ENCODE results near the gene VEGFB. TPM values are rescaled to one million over a fixed set of nuclear protein-coding genes. Genes with fewer than 3 reads are reported as not detected.

VEGFB gene
- total RNA-seq, 1 donor from 2014 or later, result 104 TPM

DNA sequence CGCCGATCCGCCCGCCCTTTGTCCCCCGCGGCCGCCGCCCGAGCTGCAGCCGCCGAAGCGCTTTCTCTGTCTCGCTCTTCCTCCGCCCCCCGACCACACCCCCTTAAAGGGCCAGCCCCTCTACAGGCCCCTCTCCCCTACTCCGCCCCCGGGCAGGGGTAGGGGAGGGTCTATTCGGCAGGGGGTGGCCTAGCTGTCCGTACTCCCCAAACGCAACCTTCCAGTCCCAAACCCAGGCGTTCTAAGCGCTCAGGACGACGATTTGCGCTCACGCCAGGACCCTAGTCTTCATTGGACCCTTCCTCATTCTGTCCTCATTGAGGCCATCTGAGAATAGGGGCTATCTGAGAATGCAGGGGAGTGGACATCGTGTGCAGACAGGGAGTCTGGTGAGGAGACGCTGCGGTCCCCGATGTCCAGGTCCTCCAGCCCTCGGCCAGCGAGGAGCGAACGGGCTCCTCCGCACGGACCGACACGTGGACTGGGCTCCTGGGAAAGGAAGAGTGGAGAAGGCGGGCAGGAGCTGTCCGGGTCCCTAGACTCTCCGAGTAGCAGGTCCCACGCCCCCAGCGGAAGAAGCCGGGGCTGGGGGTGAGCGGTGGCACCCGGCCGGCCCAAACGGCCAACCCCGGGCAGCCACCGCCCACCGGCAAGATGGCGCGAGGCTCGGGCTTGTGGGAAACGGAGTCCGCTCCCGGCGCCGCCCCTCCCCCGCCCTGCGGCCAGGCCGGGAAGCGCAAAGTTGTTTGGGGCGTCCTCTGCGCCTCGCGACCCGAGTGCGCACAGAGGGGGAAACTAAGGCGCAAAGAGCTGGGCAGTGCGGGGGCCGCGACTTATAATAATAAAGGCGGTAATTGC is 12.7 kb downstream of the VEGFB start, which contains the start of gene PPP1R14B:
Gene PPP1R14B, minus strand, starts transcription at position 73 of the 858 bp plus-strand sequence. CDS start 270 bp downstream, outside the sequence.
- peak; percentile 82 for DNase-seq (ENCODE audit: low spot score)

DNA sequence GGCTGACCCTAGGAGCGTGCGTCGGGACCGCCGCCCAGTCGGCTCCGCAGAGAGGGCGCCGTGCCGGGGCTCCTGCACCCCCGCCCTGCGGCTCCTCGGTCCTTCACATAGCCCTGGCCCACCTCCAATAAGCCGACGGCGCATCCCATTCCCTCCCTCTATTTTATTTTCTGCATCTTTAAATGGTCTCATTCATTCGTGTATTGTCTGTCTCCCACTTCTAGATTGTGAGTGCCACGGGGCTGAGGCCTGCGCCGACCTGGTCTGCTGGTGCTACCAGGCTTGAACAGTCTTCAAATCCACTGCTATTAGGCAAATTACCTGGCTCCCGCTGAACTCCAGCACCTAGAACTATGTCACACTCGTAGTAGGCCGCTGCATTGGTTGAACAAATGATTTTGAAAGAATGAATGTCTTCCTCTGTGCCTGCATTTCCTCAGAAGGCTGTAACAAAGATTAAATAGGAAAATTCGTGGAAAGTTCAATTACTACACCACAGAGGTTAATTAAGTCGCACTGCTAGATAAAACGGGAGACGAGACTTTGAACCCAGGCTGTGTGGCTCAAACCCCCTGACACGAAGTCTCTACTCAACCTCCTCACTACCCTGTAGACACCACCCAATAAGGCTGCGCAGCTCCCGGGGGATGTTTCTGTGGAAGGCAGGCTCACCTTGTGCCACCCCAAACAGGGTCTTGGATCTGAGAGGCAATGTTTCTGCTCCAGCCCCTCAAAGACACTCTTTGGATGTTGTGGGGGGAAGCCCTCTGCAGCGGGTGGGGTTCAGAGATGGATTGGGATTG is 13.5 kb downstream of the VEGFB start:
- DNase-seq (ENCODE audit: low spot score), result no peak

DNA sequence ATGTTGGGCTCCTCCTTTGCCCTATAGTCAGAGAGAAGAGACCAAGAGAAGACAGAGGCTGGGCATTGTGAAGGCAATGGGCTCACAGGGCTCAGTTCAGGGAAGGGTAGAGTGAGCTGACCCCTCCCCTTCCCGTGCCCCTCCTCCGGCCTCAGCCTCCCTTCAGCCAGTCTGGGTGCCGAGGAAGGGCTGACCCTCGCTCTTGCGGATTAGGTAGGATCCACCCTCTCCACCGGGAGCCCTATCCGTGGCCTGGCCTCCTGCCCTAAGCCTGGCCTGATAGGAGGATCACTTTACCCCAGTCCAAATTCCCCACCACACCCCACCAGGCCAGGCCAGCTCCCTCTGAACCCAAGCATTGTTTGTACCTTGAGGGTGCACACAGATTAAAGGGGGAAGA is 14.2 kb downstream of the VEGFB start:
- no peak for DNase-seq (ENCODE audit: low spot score)

DNA sequence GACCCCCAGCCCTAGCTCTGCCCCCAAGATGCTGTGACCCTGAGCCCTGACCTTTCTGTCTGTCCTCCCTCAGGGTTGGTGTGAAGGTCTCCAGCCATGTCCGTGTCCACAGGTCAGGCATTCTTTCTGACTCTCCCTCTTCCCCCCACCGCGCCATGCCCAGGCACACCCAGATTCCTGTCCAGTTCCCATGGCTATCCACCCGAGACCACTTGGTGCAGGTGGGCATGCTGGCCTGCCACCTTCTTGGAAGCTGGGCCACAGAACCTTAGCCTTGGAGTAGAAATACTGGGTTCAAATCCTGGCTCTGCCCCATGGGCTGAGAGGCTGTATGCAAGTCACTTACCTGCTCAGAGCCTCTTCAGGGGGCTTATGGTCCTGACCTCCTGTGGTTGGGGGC is 14.7 kb downstream of the VEGFB start:
- no peak for DNase-seq (ENCODE audit: low spot score)

DNA sequence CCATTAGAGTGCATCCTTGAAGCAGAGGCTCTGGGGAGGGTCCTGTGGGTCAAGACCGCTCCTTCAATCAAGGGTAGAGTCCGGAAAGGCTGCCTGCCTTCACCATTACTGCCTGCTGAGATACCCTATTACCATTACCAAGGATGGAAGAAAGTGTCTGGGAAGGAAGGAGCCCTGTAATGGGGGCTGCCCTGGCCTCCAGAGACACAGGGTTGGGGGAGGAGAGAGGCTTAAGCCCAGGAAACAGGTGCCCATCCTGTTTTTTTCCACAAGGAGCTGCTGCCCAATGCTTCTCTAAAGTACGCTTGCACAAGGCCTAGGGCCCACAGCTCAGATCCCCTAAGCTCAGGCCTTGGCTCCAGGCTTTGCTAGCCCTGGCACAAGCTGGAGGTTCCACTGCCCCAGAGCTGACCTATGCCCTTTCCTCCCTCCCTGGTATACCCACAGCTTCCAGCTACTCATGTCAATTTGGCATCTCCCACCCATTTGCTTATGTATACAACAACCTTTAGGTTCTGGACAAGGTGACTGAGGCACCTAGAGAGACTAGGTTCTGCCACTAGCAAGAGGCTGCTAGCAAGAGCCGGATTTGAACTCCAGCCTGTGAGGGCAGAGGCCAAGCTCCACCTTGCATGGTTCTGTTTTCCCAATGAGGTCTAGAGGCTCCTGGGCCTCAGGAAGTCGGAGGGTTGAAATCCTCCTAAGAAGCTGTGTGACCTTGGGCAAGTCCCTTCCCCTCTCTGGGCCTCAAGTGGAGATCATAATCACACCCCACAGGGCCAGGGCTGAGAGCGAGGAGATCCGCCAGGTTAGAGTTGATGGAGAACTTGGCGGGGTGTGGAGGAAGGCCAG is 15.4 kb downstream of the VEGFB start:
- DNase-seq (ENCODE audit: low spot score), result no peak

DNA sequence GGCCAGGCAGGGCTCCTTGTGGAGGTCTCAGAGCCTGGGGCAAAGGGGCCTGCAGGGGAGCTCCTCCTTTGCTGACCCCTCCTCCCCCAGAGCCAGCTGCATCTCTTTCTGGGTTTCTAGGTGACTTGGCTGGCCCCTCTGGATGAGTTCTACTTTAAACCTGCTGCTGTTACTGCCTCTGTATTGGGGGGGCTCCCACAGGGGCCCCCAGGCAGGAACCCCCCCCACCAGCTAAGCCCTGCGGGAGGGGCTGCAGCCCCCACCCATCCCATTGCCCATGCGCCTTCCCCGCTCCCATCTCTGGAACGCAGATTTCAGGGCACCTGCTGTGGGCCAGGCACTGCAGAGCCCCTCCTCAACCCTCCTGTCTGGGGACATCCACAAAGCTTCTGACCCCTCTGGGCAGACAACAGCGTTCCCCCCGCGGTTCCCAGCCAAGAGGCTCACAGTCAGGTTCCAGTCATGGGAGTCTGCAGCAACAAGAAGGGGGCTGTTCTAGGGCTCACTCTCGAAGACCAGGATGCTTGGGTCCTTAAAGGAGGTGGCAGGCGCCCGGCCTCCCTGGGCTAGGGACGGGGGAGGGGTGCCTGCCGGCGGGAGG is 16.1 kb downstream of the VEGFB start:
- no peak for DNase-seq (ENCODE audit: low spot score)

DNA sequence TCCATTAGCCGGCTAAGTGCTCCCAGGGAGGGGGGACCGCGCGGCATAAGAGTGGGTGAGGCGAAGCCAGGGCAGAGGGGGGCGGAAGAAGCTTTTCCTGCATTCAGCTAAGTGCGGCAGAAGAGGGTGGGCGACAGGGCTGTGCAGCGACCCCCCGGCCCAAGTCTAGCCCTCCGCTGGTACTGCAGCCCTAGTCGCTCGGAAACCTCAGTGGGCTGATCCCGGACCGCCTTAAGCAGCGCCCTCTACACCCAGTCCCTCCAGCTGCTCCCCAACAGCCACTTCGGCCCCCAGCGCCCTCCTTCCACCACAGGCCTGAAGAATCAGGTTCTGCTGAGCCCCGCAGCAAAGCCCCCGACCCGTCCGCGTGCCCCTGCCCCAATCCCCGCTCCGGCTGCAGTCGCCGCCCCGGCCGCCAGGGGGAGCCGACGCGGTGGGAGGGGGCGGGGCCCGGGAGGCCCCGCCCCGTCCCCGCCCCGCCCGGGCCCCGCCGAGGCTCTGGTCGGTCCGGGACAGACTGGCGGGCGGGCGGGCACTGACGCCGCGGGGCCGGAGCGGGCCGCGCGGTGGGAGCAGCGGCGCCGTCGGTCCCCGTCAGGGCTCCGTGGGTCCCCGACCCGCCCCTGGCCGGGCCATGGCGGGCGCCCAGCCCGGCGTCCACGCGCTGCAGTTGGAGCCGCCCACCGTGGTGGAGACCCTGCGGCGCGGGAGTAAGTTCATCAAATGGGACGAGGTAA is 16.8 kb downstream of the VEGFB start, which contains the start of gene PLCB3:
Gene PLCB3, plus strand, starts transcription at position 515 of the 737 bp plus-strand sequence. Its CDS starts 120 bp downstream, at position 635.
- DNase-seq (ENCODE audit: low spot score), result no peak

DNA sequence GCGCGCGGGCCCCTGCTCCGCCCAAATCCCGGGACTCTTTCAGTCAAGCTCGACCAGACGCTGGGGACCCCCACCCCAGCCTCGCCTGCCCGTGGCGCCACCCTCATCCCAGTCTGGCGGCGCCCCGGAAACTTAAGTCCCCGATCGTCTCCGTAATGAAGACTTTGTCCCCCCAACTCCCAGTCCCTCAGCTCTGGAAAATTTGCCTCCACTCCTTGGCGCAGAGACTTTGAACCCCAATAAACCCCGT is 17.3 kb downstream of the VEGFB start:
- DNase-seq (ENCODE audit: low spot score), result no peak

DNA sequence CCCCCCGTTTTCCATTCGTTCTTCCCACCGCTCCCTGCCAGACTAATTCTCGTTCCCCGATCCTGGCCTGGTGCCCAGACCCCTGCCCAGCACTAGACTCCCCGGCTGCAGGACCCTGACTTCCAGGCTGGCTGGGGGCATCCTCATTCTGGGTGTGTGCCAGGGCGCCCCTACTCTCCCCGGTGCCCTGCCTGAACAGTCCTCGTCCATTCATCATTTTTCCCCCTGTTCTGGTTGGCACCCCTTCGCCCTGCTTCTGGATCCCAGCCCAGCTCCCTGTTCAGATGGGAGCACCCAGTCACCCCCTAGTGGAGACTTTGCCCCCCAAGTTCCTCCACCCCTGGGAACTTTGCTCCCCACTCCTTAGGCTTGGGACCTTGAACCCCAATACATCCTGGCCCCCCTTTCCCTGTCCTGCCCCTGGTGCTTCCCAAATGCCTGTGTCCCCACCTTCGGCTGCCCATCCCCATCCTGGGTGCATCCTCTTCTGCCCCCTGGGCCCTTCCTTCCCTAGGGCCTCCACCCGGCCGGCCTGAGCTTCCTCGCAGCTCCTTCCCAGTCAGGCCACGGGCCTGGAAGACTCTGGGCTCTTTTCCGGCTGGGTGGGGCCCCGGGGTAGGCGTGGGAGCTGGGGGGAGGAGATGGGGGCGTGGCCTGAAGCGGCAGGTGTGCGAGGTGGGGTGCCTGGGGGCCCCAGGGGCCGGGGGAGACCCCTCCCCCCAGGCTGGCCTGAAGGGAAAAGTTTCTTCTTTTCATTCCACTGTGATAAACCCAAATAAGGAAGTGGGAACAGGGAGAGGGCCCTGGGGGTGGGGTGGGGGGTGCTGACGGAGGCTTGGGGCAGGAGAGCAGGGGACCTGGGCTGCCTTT is 17.9 kb downstream of the VEGFB start:
- DNase-seq (ENCODE audit: low spot score), result no peak

DNA sequence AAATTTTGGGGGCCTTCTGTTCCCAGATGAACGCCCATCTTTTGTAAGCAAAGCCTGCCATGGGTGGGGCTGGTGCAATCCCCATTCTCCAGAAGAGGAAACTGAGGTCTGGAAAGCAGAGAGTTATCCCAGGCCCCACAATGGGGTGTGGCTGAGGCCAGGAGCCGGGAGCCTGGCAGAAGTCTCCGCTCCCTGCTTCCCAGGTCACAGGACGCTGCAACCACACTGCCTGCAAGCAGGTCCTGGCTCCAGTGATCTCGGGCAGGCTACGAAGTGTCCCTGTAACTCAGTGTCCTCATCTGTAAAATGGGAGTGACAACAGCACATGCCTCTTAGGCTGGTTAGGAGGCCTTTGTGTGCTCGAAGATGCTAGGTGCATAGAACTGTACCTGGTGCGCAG is 18.7 kb downstream of the VEGFB start:
- DNase-seq (ENCODE audit: low spot score), result no peak

DNA sequence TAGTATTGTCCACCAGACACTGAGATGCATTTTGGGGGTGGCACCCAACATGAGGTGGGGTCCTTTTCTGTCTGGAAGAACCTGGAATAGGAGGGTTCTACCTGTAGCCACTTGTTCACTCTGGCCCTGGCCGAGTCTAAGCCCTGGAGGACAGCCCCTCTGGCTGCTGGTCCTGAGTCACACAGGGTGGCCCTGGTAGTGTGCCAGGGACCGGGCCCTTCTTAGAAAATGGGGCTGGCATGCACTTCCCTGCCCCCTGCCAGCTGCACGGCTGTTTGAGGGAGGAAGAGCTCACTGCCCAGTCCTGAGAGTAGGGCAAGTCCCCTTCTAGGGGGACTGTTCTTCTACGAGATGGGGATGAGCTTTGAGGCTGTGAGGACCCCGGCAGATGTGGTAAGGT is 19.1 kb downstream of the VEGFB start:
- DNase-seq (ENCODE audit: low spot score), result no peak

DNA sequence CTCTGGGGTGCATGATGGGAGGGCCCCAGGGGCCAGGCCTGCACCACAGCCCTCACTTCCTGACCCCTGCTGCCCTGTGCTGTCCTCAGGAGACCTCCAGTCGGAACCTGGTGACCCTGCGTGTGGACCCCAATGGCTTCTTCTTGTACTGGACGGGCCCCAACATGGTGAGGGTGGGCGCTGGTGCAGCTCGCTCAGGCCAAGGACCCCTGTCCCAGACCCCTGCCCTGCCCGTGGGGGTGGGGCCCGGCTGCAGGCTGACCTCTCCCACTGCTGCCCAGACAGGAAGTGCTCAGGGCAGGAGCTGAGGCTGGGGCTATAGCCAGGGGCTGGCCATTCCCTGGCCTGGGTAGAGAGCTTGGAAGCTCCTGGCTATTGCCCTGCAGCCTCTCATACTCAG is 19.9 kb downstream of the VEGFB start:
- DNase-seq (ENCODE audit: low spot score), result no peak

DNA sequence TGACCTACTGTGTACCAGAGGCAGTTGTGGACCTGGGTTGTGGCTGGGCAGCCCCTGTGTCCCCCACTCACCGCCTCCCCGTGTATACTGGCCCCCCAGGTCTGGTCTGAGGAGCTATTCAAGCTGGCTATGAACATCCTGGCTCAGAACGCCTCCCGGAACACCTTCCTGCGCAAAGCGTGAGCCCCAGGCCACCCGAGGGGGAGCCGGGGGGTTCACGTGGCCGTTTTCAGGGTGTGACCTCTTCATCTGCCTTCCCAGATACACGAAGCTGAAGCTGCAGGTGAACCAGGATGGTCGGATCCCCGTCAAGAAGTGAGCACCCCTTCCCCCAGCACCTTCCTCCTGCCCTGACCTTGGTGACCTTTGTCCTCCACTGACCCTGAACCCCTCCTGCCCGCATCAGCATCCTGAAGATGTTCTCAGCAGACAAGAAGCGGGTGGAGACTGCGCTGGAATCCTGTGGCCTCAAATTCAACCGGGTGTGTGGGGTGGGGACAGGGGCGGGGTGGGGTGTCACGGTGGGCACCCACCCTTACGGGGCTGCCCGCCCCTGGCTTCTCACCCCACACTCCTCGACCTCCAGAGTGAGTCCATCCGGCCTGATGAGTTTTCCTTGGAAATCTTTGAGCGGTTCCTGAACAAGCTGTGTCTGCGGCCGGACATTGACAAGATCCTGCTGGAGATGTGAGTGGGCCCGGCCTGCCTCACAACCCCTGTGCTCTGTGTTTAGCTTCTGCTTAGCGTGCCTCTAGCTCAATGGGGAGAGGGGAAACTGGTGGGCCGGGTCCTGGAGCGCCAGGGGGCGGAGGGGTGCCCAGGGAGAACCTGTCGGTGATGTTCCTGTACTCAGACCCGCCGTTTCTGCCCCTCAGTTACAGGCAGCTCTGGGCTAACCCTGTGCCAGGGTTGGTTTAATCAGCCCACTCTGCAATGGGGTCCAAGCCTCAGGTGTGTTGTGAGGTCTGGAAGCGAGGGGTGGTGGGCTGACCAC is 21.0 kb downstream of the VEGFB start:
- DNase-seq (ENCODE audit: low spot score), result no peak

DNA sequence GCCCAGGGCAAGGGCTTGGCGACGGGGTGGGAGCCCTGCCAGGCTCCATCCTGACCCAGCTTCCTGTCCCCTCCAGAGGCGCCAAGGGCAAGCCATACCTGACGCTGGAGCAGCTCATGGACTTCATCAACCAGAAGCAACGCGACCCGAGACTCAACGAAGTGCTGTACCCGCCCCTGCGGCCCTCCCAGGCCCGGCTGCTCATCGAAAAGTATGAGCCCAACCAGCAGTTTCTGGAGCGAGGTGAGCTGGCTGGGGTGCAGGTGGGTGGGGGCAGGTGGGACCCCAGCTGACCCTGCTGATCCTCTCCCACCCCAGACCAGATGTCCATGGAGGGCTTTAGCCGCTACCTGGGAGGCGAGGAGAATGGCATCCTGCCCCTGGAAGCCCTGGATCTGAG is 21.9 kb downstream of the VEGFB start:
- DNase-seq (ENCODE audit: low spot score), result no peak

DNA sequence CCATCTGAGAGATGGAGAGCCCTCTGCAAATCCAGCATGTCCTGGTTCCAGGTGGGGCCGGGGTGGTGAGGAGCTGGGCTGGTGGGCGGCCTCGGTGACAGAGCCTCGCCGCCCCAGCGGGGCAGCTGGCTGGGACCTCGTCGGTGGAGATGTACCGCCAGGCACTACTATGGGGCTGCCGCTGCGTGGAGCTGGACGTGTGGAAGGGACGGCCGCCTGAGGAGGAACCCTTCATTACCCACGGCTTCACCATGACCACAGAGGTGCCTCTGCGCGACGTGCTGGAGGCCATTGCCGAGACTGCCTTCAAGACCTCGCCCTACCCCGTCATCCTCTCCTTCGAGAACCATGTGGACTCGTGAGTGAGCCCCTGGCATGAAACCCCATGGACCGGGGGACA is 24.0 kb downstream of the VEGFB start:
- DNase-seq (ENCODE audit: low spot score), result no peak

DNA sequence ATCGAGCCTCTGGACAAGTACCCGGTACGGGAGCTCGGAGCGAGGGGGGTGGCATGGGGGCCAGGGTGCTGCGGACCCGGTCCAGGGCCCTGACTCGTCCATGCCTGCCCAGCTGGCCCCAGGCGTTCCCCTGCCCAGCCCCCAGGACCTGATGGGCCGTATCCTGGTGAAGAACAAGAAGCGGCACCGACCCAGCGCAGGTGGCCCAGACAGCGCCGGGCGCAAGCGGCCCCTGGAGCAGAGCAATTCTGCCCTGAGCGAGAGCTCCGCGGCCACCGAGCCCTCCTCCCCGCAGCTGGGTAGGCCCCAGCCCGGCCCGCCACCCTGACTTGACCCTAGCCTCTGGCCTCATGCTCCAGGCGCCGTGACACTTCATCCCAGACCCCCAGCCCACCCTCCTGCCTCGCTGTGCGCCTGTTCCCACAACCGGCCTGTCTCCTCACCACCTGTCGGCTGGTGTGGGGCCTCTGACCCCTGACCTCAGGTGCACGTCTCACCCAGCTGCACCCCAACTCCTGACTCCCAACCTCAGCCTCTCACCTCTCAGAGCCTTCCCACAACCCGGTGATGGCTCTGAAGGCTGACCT is 24.7 kb downstream of the VEGFB start:
- DNase-seq (ENCODE audit: low spot score), result no peak

DNA sequence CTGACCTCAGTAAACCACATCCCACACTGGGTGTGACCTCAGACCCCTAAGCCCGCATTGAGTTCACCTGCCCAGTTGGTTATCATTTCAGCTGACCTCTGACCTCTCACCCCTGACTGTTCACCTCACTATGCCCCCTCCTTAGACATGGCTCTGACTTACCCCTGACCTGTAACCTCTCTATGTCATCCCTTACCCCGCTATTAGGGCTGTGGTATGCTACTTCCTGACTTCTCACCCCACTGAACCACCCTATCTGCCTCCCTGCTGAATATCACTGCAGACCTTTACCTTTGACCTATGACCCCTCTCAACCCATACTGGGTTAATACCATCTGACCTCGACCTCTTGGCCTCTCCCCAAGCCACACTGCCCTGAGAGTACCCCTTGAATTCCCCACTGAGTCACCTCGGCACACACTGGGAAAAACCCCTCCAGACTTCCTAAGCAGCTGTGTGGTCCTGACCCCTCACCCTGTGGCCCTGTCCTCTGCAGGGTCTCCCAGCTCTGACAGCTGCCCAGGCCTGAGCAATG is 25.2 kb downstream of the VEGFB start:
- no peak for DNase-seq (ENCODE audit: low spot score)

DNA sequence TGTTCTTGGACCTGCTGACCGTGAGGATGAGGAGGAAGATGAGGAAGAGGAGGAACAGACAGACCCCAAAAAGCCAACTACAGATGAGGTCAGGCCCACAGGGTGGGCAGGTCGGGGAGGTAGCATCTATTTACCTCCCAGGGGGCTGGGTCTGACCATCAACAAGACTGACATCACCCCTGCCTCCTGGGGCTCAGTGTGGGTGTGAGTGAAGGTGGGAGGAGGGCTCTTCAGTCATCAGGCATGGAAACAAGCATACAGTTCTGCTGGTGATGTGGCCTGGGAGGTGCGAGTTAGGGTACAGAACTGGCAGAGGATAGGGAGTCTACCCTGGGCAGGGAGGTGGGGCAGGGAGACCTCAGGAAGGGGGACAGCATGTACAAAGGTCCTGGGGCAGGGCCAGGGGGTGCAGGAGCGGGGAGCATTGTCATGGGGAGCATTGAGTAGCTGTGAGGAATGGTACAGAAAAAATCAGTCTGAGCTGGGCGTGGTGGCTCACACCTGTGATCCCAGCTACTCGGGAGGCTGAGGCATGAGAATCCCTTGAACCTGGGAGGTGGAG is 25.8 kb downstream of the VEGFB start:
- no peak for DNase-seq (ENCODE audit: low spot score)
